BLaER1 (cell line): ENCODE data around the gene CNOT11.

Experiments
- H3K27ac ChIP-seq: shearing (Covaris generic); formaldehyde crosslinking; 2 replicates; pipeline ENCODE4 v1.8.1; 2022
- H3K27me3 ChIP-seq: shearing (Covaris generic); formaldehyde crosslinking; 2 replicates; pipeline ENCODE4 v1.8.1; 2022
- H3K36me3 ChIP-seq: shearing (Covaris generic); formaldehyde crosslinking; 2 replicates; pipeline ENCODE4 v1.8.1; 2022
- H3K4me1 ChIP-seq: shearing (Covaris generic); formaldehyde crosslinking; 2 replicates; pipeline ENCODE4 v1.8.1; 2022
- H3K4me2 ChIP-seq: shearing (Covaris generic); formaldehyde crosslinking; 2 replicates; pipeline ENCODE4 v1.8.1; 2022
- H3K4me3 ChIP-seq: shearing (Covaris generic); formaldehyde crosslinking; 2 replicates; pipeline ENCODE4 v1.8.1; 2022
- H3K9ac ChIP-seq: shearing (Covaris generic); formaldehyde crosslinking; 2 replicates; pipeline ENCODE4 v1.8.1; 2022
- H3K9me3 ChIP-seq: shearing (Covaris generic); formaldehyde crosslinking; 2 replicates; pipeline ENCODE4 v1.8.1; 2022
- H4K20me1 ChIP-seq: shearing (Covaris generic); formaldehyde crosslinking; 2 replicates; pipeline ENCODE4 v1.8.1; 2022
- Cebpa-rat ChIP-seq: shearing (Covaris generic); IDR thresholded peaks from 2 replicates; pipeline ENCODE4 v1.8.1; 2022

The CNOT11 gene

DNA sequence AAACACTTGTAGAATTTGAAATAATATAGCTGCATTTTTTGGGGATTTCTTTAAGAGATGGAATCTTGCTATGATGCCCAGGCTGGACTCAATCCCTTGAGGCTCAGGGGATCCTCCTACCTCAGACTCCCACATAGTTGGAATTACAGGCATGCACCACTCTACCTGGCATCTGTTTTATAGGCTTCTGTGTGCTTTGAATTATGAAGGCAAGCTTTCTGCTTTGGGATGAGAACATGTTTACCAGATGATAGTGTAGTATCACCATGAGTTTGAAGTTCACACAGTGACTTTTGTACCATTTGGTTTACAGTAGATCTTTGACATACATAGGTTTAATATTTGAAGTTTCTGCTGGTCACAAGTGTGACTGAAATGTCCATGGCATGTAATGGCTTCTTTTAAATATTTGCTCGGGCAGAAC is 10.7 kb downstream of the CNOT11 start:
- Histone ChIP-seq H3K36me3 (peaks cover 90% of the 10 kb centered on the region), H3K9ac (no peak overlapping the region)

DNA sequence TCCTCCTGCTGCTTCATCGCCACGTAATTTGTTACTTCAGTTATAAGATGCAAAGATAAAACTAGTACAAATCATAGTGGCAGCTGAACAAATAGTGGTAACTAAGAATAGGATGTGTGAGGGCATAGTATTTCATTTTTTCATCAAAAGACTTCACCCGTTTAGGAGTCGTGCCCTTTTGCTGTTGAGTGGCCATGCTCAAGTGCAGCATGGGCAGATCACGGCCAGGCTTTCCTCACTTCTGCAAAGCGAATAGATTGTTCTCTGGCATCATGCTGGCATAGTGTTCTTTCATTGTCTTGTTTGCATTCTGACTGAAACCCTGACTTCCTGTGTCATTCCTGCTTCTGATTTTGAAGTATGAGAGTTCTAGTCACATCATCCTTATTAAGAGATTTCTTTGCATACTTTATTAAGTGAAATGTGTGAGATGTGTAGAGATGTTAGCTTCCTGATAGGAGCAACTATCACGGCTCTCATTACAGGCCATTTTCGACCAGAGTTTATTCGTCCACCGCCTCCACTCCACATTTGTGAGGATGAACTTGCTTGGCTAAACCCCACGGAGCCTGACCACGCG is 11.8 kb downstream of the CNOT11 start:
- peaks cover 74% of the 10 kb centered on the region for H4K20me1 ChIP-seq
- peaks cover 90% of the 10 kb centered on the region for H3K36me3 ChIP-seq
- H3K27me3 ChIP-seq = no peaks in the 10 kb centered on the region
- no peak overlapping the region for H3K4me3 ChIP-seq
- H3K4me1 ChIP-seq = peaks cover 12% of the 10 kb centered on the region
- TF ChIP-seq Cebpa-rat = no peak
- no peaks in the 10 kb centered on the region for H3K9me3 ChIP-seq
- H3K27ac ChIP-seq = no peak overlapping the region
- H3K9ac ChIP-seq = no peak overlapping the region
- no peak overlapping the region for H3K4me2 ChIP-seq

More for the DNA sequence above, 10.7 kb downstream of the CNOT11 start:
- H3K4me2 ChIP-seq = no peak overlapping the region
- TF ChIP-seq Cebpa-rat = no peak
- no peak overlapping the region for H3K27ac ChIP-seq
- peaks cover 72% of the 10 kb centered on the region for H4K20me1 ChIP-seq
- peaks cover 11% of the 10 kb centered on the region for H3K4me1 ChIP-seq
- no peaks in the 10 kb centered on the region for H3K9me3 ChIP-seq
- H3K27me3 ChIP-seq = no peaks in the 10 kb centered on the region
- no peak overlapping the region for H3K4me3 ChIP-seq

DNA sequence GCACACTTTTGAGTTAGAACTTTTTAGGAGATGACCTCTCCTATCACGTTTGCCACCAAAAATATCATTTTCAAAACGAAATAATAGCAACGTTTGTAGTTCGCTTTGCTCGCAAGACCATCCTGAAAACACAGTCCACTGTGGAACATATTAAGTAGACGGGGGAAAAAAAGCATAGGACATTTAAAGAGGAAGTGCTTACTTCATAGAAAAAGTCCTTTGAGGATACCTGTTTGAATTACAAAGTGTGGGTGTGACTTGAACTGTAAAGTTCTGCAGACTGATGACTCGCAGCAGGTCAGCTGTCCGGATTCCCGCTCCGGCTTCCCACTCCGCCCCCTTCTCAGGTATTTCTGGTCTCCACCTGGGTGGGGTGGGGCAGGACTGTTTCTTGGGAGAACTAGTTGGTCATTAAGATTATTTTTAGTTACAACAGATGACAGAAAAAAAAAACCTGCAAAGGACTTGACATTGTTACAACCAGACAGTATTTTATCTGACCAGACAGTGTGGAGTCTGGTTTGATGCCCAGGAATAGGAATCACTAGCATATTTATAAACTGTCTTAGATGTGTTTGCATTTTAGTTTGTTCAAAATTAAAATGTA is 13.3 kb downstream of the CNOT11 start:
- Histone ChIP-seq H3K4me1 (peaks cover 12% of the 10 kb centered on the region), H3K27ac (no peak overlapping the region), H3K9ac (no peak overlapping the region), H3K36me3 (peaks cover 94% of the 10 kb centered on the region), H4K20me1 (peaks cover 62% of the 10 kb centered on the region), H3K27me3 (no peaks in the 10 kb centered on the region), H3K4me3 (no peak overlapping the region), H3K9me3 (no peaks in the 10 kb centered on the region), H3K4me2 (no peak overlapping the region)
- no peak for TF ChIP-seq Cebpa-rat

DNA sequence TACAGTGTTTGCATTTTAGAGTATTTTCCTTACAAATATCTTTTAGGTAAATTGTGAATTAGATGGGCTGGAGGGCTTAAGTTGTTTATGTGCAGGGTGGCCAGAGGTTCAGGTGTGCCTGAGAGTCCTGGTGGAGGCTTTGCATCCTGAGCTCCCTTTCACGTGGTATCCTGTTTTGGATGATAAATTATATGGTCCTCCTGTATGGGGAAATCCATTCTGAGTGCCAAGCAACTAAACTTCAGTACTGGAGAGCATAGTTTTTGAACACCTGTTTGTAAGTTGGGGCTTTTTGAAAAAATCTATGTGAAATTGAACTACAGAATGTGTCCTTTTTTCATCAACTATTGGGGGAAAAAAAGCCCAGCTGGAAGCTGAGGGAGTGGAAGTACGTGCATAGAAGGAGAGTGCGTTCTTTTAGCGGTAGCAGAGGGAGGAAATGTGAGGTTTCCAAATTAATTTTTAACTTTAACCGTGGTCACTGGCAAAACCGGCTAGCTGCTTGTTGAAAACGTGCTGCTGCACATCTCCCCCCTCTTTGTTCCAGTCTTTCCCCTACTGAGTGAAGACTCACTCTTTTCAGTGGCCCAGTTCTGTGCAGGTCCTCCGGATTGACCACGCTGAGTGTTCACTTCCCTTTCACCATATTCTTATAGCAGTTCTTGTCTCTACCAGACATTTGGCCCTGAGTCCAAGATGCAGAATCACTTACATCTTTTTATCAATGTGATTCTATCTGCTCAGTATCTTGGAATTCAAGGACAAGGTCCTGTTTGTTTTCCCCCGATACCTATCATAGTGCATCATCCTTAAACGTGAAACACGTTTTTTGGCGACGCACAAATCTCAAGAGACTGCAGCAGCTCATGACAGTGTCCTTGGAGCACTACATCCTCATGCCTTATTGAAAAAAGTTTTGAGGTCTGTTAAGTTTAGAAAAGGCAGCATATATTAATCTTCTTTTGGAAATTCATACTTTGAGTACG is 15.3 kb downstream of the CNOT11 start:
- H3K27me3 ChIP-seq = no peaks in the 10 kb centered on the region
- H3K9me3 ChIP-seq = no peaks in the 10 kb centered on the region
- H3K4me2 ChIP-seq = no peak overlapping the region
- no peak overlapping the region for H3K9ac ChIP-seq
- peaks cover 97% of the 10 kb centered on the region for H3K36me3 ChIP-seq
- H3K4me3 ChIP-seq = no peak overlapping the region
- TF ChIP-seq Cebpa-rat = no peak
- peaks cover 12% of the 10 kb centered on the region for H3K4me1 ChIP-seq
- peaks cover 57% of the 10 kb centered on the region for H4K20me1 ChIP-seq
- no peak overlapping the region for H3K27ac ChIP-seq

DNA sequence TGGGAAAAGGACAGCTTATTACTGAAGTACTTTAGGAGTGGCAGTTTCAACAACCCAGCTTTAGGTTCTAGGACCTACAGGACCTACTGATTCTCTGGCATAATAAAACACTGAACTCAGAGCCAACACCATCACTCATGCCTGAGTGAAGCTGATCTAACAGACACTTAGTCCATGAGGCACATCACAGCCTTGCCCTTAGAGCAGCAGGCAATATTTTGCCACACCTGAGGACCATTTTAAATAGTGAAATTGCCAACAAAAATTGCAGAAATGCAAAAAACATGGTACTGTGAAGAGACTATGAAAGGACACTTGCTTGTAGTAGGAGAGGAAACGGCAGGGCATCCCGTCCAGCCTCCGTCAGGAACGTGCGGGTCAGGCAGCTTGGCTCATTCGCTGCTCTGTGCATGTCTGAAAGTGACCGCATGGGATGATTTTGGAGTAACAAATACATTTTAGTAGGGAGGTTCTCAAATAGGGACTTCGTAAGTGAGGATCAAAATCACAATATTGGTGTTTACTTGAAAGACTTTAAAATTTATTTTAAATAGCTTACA is 18.1 kb downstream of the CNOT11 start:
- Histone ChIP-seq H3K36me3 (peaks cover 93% of the 10 kb centered on the region), H3K4me3 (no peak overlapping the region)

DNA sequence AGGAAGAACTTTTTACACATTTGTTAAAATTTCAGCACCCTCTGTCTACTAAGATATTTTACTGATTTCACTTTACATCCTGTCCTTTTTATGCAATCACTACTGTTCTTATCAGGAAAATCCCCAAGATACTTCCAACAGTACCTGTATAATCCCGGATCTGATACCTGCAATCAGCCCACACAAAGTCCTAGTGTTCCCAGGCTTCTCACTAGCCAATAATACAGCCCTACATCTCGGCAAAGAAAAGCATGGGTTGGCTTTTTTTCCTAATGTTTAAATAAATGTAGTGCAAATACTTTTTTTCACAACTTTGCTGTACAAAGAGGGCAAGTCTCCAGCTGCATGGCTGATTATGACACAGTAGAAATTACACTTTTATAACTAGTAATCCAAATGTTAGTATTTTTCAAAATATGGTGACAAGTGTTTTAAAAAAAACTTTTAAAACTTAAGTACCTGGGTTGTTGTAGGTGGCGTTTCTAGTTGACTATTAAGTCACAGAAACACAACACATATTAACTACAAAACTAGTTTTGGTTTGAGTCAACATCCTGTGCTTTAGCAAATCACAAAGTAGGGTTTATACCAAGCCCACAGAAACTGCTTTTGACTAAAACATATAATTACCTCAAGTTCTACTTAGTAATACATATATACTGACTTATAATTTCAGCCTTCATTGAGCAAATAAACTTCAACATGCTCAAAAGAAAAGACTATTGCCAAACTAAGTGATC is 19.5 kb downstream of the CNOT11 start:
- H3K27ac ChIP-seq = no peak overlapping the region
- no peak overlapping the region for H3K9ac ChIP-seq
- peaks cover 12% of the 10 kb centered on the region for H3K4me1 ChIP-seq
- peaks cover 38% of the 10 kb centered on the region for H4K20me1 ChIP-seq
- H3K4me3 ChIP-seq = no peak overlapping the region
- H3K9me3 ChIP-seq = no peaks in the 10 kb centered on the region
- peaks cover 92% of the 10 kb centered on the region for H3K36me3 ChIP-seq
- H3K4me2 ChIP-seq = no peak overlapping the region
- TF ChIP-seq Cebpa-rat = no peak
- H3K27me3 ChIP-seq = no peaks in the 10 kb centered on the region

More for the DNA sequence above, 18.1 kb downstream of the CNOT11 start:
- Histone ChIP-seq H3K9me3 (no peaks in the 10 kb centered on the region), H3K9ac (no peak overlapping the region), H3K27ac (no peak overlapping the region), H4K20me1 (peaks cover 43% of the 10 kb centered on the region), H3K27me3 (no peaks in the 10 kb centered on the region), H3K4me1 (peaks cover 12% of the 10 kb centered on the region), H3K4me2 (no peak overlapping the region)
- no peak for TF ChIP-seq Cebpa-rat

DNA sequence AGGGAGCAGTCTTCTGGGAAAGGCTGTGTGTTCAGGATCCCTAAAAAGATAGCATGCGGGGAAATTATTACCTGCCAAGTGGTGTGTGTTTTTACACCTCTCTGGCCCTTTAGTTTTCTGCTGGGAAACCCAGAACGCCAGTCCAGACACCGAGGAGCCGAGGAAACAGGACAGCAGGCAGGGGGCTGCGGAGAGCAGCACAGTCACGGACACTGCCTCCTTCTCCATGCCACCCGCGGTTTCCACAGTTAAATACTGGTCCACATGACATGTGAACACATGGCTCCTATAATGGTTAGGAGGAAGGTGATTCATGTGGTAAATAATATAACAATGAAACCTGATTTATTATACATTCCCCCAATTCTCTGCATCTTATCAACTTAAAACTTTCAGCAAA is 20.4 kb downstream of the CNOT11 start:
- H3K4me1 ChIP-seq = peaks cover 4% of the 10 kb centered on the region
- H3K27me3 ChIP-seq = no peaks in the 10 kb centered on the region
- H3K9ac ChIP-seq = no peak overlapping the region
- H3K27ac ChIP-seq = no peak overlapping the region
- H4K20me1 ChIP-seq = peaks cover 29% of the 10 kb centered on the region
- H3K4me3 ChIP-seq = no peak overlapping the region
- H3K4me2 ChIP-seq = no peak overlapping the region
- TF ChIP-seq Cebpa-rat = no peak
- peaks cover 92% of the 10 kb centered on the region for H3K36me3 ChIP-seq
- H3K9me3 ChIP-seq = no peaks in the 10 kb centered on the region

DNA sequence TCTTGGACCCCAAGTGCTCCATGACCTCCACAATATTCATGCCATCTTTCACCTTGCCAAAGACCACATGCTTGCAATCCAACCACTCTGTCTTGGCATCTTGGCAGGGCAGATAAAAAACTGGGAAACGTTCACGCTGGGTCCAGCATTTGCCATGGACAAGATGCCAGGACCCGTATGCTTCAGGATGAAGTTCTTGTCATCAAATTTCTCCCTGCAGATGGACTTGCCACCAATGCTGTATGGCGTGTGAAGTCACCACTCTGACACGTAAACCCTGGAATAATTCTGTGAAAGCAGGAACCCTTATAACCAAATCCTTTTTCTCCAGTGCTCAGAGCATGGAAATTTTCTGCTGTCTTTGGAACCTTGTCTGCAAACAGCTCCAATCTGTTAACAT is 21.5 kb downstream of the CNOT11 start:
- Histone ChIP-seq H3K4me2 (no peak overlapping the region), H3K9ac (no peak overlapping the region), H4K20me1 (peaks cover 18% of the 10 kb centered on the region), H3K27ac (no peak overlapping the region), H3K4me3 (no peak overlapping the region), H3K27me3 (no peaks in the 10 kb centered on the region), H3K9me3 (no peaks in the 10 kb centered on the region), H3K4me1 (0 out of 2 replicates have a peak, but pooled peaks cover 8% of the 10 kb centered on the region), H3K36me3 (peaks cover 91% of the 10 kb centered on the region)
- TF ChIP-seq Cebpa-rat = no peak

DNA sequence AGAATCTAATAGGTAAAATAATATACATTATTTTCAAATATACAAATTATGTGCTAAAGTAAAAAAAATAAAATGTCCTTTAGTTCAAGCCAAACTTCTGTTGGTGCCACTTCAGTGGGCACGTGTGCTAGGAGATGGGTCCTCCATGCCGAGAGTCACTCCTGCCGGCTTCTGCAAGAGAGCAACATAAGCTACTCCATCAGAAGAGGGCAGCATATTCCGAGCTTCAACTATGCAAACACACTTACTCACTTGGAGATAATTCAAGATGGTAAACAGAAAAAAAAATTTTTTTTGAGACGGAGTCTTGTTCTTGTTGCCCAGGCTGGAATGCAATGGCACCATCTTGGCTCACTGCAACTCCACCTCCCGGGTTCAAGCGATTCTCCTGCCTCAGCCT is 24.4 kb downstream of the CNOT11 start:
- H4K20me1 ChIP-seq = peaks cover 20% of the 10 kb centered on the region
- TF ChIP-seq Cebpa-rat = no peak
- no peak overlapping the region for H3K4me3 ChIP-seq
- H3K9ac ChIP-seq = no peak overlapping the region
- H3K27me3 ChIP-seq = no peaks in the 10 kb centered on the region
- H3K27ac ChIP-seq = no peak overlapping the region
- H3K36me3 ChIP-seq = peaks cover 92% of the 10 kb centered on the region
- no peaks in the 10 kb centered on the region for H3K9me3 ChIP-seq
- peaks cover 14% of the 10 kb centered on the region for H3K4me1 ChIP-seq
- H3K4me2 ChIP-seq = no peak overlapping the region
